ENCODE data around the gene SND1. TPM values are rescaled to one million over a fixed set of nuclear protein-coding genes. Genes with fewer than 3 reads are reported as not detected.

SND1 gene
- total RNA-seq, 1 experiment from 2014 or later: 218 TPM

DNA sequence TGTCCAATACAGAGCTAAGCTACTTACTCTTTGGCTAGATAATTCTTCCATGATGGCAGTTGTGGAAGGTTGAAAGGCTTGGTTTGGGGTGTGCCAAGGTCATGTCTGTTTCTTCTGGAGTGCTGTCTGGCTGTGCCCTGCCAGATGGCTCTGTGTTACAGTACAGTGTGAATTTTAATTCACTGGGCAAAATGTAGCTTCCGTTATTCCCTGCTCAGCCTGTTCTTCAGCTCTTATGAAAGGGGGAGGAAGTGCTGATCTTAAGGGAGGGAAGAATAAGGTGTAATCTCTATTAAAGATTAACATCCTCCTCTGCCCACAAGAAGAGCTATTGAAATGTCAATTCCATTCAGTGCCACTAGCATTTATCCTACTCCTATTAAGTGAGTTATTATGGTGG is 52.2 kb downstream of the SND1 start:
- Histone ChIP-seq H2BK12ac (ENCODE audit: insufficient read length, low read depth, low read length) (no peak overlapping the region), H4K91ac (ENCODE audit: insufficient read length, low read depth, low read length) (no peak overlapping the region), H3K4ac (ENCODE audit: low read depth, low read length) (no peak overlapping the region), H3K27ac (ENCODE audit: insufficient read length, low read depth, low read length) (no peak overlapping the region), H2BK15ac (ENCODE audit: low read depth, low read length) (no peak overlapping the region), H4K8ac (replicated peaks; ENCODE audit: insufficient read length, low read depth, low read length) (no peak overlapping the region), H3K9ac (ENCODE audit: extremely low read depth, insufficient read length, low read length) (no peak overlapping the region), H3K23me2 (ENCODE audit: insufficient read length, low read depth, low read length, poor library complexity, severe bottlenecking) (no peaks in the 10 kb centered on the region), H3K79me2 (ENCODE audit: insufficient read depth, low read length) (no peaks in the 10 kb centered on the region), H3K4me1 (ENCODE audit: insufficient read depth, low read length) (no peaks in the 10 kb centered on the region), H2BK20ac (ENCODE audit: low read depth, low read length, poor library complexity, severe bottlenecking) (no peak overlapping the region), H3K27me3 (ENCODE audit: insufficient read depth, low read length) (no peaks in the 10 kb centered on the region), H3K14ac (ENCODE audit: insufficient read depth, low read length) (no peak overlapping the region), H3K56ac (ENCODE audit: insufficient read length, low read depth, low read length) (no peak overlapping the region), H3K18ac (ENCODE audit: insufficient read length, low read depth, low read length) (no peak overlapping the region), H3K4me2 (ENCODE audit: insufficient read depth, insufficient read length, low read length) (no peak overlapping the region), H3K79me1 (ENCODE audit: insufficient read depth, low read depth, low read length, poor library complexity, severe bottlenecking) (no peaks in the 10 kb centered on the region), H4K20me1 (ENCODE audit: control insufficient read depth, insufficient read depth, insufficient read length) (no peaks in the 10 kb centered on the region), H2AK5ac (ENCODE audit: insufficient read length, low read length) (no peak overlapping the region), H2BK120ac (ENCODE audit: low read depth, low read length, poor library complexity, severe bottlenecking) (no peak overlapping the region), H2AFZ (ENCODE audit: low read length) (no peak overlapping the region), H2BK5ac (ENCODE audit: insufficient read length, low read length) (no peak overlapping the region), H4K5ac (ENCODE audit: insufficient read length, low read depth, low read length) (no peak overlapping the region), H3K23ac (ENCODE audit: insufficient read length, low read depth, low read length) (no peak overlapping the region), H3T11ph (ENCODE audit: low read length) (no peak overlapping the region), H3K9me3 (ENCODE audit: control insufficient read depth, low read depth, low read length) (no peaks in the 10 kb centered on the region)
- TF ChIP-seq, protein P1, sequence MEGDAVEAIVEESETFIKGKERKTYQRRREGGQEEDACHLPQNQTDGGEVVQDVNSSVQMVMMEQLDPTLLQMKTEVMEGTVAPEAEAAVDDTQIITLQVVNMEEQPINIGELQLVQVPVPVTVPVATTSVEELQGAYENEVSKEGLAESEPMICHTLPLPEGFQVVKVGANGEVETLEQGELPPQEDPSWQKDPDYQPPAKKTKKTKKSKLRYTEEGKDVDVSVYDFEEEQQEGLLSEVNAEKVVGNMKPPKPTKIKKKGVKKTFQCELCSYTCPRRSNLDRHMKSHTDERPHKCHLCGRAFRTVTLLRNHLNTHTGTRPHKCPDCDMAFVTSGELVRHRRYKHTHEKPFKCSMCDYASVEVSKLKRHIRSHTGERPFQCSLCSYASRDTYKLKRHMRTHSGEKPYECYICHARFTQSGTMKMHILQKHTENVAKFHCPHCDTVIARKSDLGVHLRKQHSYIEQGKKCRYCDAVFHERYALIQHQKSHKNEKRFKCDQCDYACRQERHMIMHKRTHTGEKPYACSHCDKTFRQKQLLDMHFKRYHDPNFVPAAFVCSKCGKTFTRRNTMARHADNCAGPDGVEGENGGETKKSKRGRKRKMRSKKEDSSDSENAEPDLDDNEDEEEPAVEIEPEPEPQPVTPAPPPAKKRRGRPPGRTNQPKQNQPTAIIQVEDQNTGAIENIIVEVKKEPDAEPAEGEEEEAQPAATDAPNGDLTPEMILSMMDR (conservative IDR thresholded peaks at IDR 0.05): no peak
- Mint-ChIP-seq H3K9me3 (no peaks in the 10 kb centered on the region), H3K36me3 (ENCODE audit: insufficient read depth in 1 of 3, low read depth in 3 of 3) (peaks cover 39 to 82% (median 81%) of the 10 kb centered on the region in 3 experiments; a peak in 6 of 7 replicates), H3K27me3 (ENCODE audit: low read depth) (no peaks in the 10 kb centered on the region), H3K4me1 (no peaks in the 10 kb centered on the region), H3K27ac (no peak overlapping the region), H3K4me3 (no peak overlapping the region)
- no CpG with 5 or more reads among the region's 1 CpG for WGBS (ENCODE audit: extremely low coverage, insufficient read length, low lambda C conversion rate)
- no peak for DNase-seq

Measured in H9 (cell line).